Measurements from ENCODE around the gene MYOT. TPM values are rescaled to one million over a fixed set of nuclear protein-coding genes. Genes with fewer than 3 reads are reported as not detected.

The MYOT gene
- total and polyA plus RNA-seq, 2 of the 4 experiments (the other 2 are of a cell fraction): not detected

DNA sequence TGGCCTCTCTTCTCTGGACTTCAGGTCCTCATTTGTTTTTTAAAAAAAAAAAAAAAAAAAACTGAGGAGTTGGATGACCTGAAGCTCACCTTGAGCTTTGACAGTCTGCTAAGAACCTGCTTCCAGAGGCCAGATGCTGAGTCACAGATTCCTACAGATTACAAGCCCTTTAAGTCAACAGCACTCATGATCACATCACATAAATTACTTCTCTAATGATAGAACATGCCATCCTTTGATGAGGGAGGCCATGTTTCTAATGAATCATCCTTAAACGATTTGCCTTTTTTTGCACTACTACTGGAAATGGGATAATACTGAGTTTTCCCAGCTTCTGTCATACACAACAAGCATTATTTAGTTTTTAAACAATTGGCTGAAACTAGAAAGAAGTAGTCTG, 34.2 kb upstream of the MYOT start:
- no CpG with 5 or more reads among the region's 1 CpG for WGBS, 2 experiments (ENCODE audit: extremely low coverage in 2 of 2, insufficient read length in 1 of 2)
- no TSS peak for BruUV-seq (replicated peaks)
- CTCF ChIA-PET: no interaction called here

More for the DNA sequence above, 34.2 kb upstream of the MYOT start:
- Histone ChIP-seq H3K4ac (ENCODE audit: low read depth, low read length) (no peak overlapping the region), H3K56ac (ENCODE audit: extremely low read depth, insufficient read depth, low read length) (no peak overlapping the region), H2AK5ac (ENCODE audit: low read depth, low read length) (no peak overlapping the region), H4K8ac (ENCODE audit: low read depth in 2 of 2, low read length in 2 of 2) (no peak overlapping the region), H3K36me3 (ENCODE audit: control insufficient read depth, insufficient read depth, low read length) (no peaks in the 10 kb centered on the region), H2AK9ac (replicated peaks; ENCODE audit: low read depth, low read length, poor library complexity) (no peak overlapping the region), H3K9me3 (ENCODE audit: control insufficient read depth, insufficient read depth, low read length) (no peaks in the 10 kb centered on the region), H3K14ac (replicated peaks; ENCODE audit: low read depth, low read length) (no peak overlapping the region), H3K18ac (ENCODE audit: low read depth, low read length) (no peak overlapping the region), H4K20me1 (ENCODE audit: insufficient read depth, low read length) (no peaks in the 10 kb centered on the region), H2BK5ac (ENCODE audit: low read depth, low read length, poor library complexity, severe bottlenecking) (no peak overlapping the region), H2AFZ (replicated peaks; ENCODE audit: low read length, poor library complexity) (no peak overlapping the region), H3K27me3 (ENCODE audit: control insufficient read depth, insufficient read depth, low read length) (no peaks in the 10 kb centered on the region; the same call in 1 of the 2 replicates), H4K5ac (ENCODE audit: low read depth, low read length) (no peak overlapping the region), H4K91ac (ENCODE audit: insufficient read depth, low read depth, low read length) (no peak overlapping the region), H2BK20ac (ENCODE audit: low read depth, low read length) (no peak overlapping the region), H3K9ac (ENCODE audit: low read depth, low read length) (no peak overlapping the region), H3K27ac (ENCODE audit: insufficient read depth, low read length) (no peak overlapping the region), H3K79me1 (ENCODE audit: low read depth in 1 of 2, low read length in 2 of 2) (no peaks in the 10 kb centered on the region), H2BK15ac (ENCODE audit: low read depth, low read length) (no peak overlapping the region), H3K23ac (ENCODE audit: low read depth, low read length) (no peak overlapping the region), H3K9me1 (ENCODE audit: insufficient read depth, low read length) (no peaks in the 10 kb centered on the region), H3K4me1 (ENCODE audit: control insufficient read depth, insufficient read depth, low read length) (no peaks in the 10 kb centered on the region), H2BK120ac (ENCODE audit: low read depth, low read length) (no peak overlapping the region), H3K4me3 (ENCODE audit: insufficient read depth, low read depth, low read length) (no peak overlapping the region), H3K4me2 (ENCODE audit: low read depth, low read length) (no peak overlapping the region)
- in situ Hi-C loops (cut with MboI; ENCODE audit: low sequenced_read_pairs) (no loop called here), intact Hi-C loops (cut with micrococcal nuclease) (no loop called here), dilution Hi-C loops (cut with HindIII; ENCODE audit: low sequenced_read_pairs, unreplicated experiment) (no loop called here)
- POLR2A ChIA-PET (ENCODE audit: unreplicated experiment): no interaction called here
- ATAC-seq (ENCODE audit: low read depth) (no peak; the same call in 1 of the 2 replicates), DNase-seq (peak; percentile 47)
- TF ChIP-seq BHLHE40 (IDR thresholded peaks at IDR 0.05; ENCODE audit: low read depth, low read length) (no peak), SMC3 (IDR thresholded peaks at IDR 0.05; ENCODE audit: low read depth, low read length) (no peak), MAZ (IDR thresholded peaks at IDR 0.05; ENCODE audit: borderline replicate concordance, low read depth, low read length) (no peak), CEBPB (IDR thresholded peaks at IDR 0.05; ENCODE audit: low read depth, low read length) (no peak), MAFK (IDR thresholded peaks at IDR 0.05; ENCODE audit: low read depth, low read length) (no peak), ELK1 (IDR thresholded peaks at IDR 0.05; ENCODE audit: borderline replicate concordance, low read depth, low read length) (no peak), MXI1 (IDR thresholded peaks at IDR 0.05; ENCODE audit: borderline replicate concordance, low read depth, low read length) (no peak), USF2 (IDR thresholded peaks at IDR 0.05; ENCODE audit: low read depth, low read length) (no peak), POLR2A (IDR thresholded peaks at IDR 0.05; ENCODE audit: low read depth, low read length) (no peak), RAD21 (IDR thresholded peaks at IDR 0.05; ENCODE audit: low read length) (no peak), CTCF (conservative IDR thresholded peaks at IDR 0.05; ENCODE audit: low read depth, low read length) (no peak), NFE2L2 (IDR thresholded peaks at IDR 0.05; ENCODE audit: low read depth, low read length) (no peak), FOS (IDR thresholded peaks at IDR 0.05; ENCODE audit: low read depth, low read length) (no peak), RFX5 (IDR thresholded peaks at IDR 0.05; ENCODE audit: low read depth, low read length) (no peak), CHD1 (IDR thresholded peaks at IDR 0.05; ENCODE audit: low read depth, low read length) (no peak), RCOR1 (IDR thresholded peaks at IDR 0.05; ENCODE audit: insufficient replicate concordance, low read length) (no peak)
